Mesenchymal stem cell (in vitro differentiated cells and primary cell): Measurements from ENCODE around the gene MS4A8.

ENCODE experiments used
- DNase-seq: peaks from one replicate; pipeline ENCODE4 v3.0.0-alpha.2; 2013
- H2AFZ ChIP-seq: one replicate; pipeline ENCODE4 v1.6.1; 2013; ENCODE audit warnings: low read depth, mild to moderate bottlenecking, control low read depth, inconsistent platforms, low read length, moderate library complexity
- H2AK5ac ChIP-seq: 2 replicates; pipeline ENCODE4 v1.6.1; 2013; ENCODE audit warnings: low read length, moderate library complexity, mild to moderate bottlenecking, inconsistent platforms; ENCODE audit not compliant: severe bottlenecking
- H2BK120ac ChIP-seq: one replicate; pipeline ENCODE4 v1.6.1; 2013; ENCODE audit warnings: low read depth, mild to moderate bottlenecking, inconsistent platforms, low read length, moderate library complexity
- H2BK12ac ChIP-seq, 2 experiments: one replicate each; pipeline ENCODE4 v1.6.1; 2013; ENCODE audit warnings: inconsistent platforms in 2 of 2, low read length in 2 of 2, mild to moderate bottlenecking in 2 of 2, moderate library complexity in 2 of 2, control low read depth in 1 of 2
- H2BK15ac ChIP-seq: one replicate; pipeline ENCODE4 v1.6.1; 2013; ENCODE audit warnings: mild to moderate bottlenecking, low read depth, inconsistent platforms; ENCODE audit not compliant: poor library complexity, severe bottlenecking
- H2BK5ac ChIP-seq: 2 replicates; pipeline ENCODE4 v1.6.1; 2013; ENCODE audit warnings: low read depth, mild to moderate bottlenecking, low read length, control low read depth, inconsistent platforms; ENCODE audit not compliant: poor library complexity, severe bottlenecking
- H3K14ac ChIP-seq, 2 experiments: one replicate each; pipeline ENCODE4 v1.6.1; 2013; ENCODE audit warnings: inconsistent platforms in 2 of 2, low read length in 2 of 2, control low read depth in 1 of 2, mild to moderate bottlenecking in 1 of 2, moderate library complexity in 1 of 2
- H3K18ac ChIP-seq, 2 experiments: one replicate each; pipeline ENCODE4 v1.6.1; 2013; ENCODE audit warnings: inconsistent platforms in 2 of 2, low read length in 2 of 2, control low read depth in 1 of 2, low read depth in 1 of 2, mild to moderate bottlenecking in 1 of 2
- H3K23ac ChIP-seq, 2 experiments: one replicate each; pipeline ENCODE4 v1.6.1; 2013; ENCODE audit warnings: inconsistent platforms in 2 of 2, low read length in 2 of 2, mild to moderate bottlenecking in 2 of 2, moderate library complexity in 2 of 2, control low read depth in 1 of 2
- H3K27ac ChIP-seq: 2 replicates; pipeline ENCODE4 v1.5.1; 2013; ENCODE audit warnings: mild to moderate bottlenecking, moderate library complexity, low read length, control low read depth, inconsistent platforms; ENCODE audit not compliant: poor library complexity, severe bottlenecking
- H3K27me3 ChIP-seq, 2 experiments: 2 replicates each; pipeline versions ENCODE4 v1.6.1 to v1.7.0; 2013; ENCODE audit warnings: low read length in 2 of 2, mild to moderate bottlenecking in 2 of 2, moderate library complexity in 2 of 2, control low read depth in 1 of 2, inconsistent platforms in 1 of 2; ENCODE audit not compliant: control insufficient read depth in 1 of 2, insufficient read depth in 1 of 2
- H3K36me3 ChIP-seq, 2 experiments: 2 replicates each; pipeline versions ENCODE4 v1.6.1 to v1.7.0; 2013; ENCODE audit warnings: low read length in 2 of 2, control low read depth in 1 of 2, inconsistent platforms in 1 of 2, low read depth in 1 of 2, mild to moderate bottlenecking in 1 of 2; ENCODE audit not compliant: insufficient read depth in 2 of 2, control insufficient read depth in 1 of 2
- H3K4ac ChIP-seq, 2 experiments: one replicate each; pipeline ENCODE4 v1.6.1; 2013; ENCODE audit warnings: inconsistent platforms in 2 of 2, low read length in 2 of 2, mild to moderate bottlenecking in 2 of 2, moderate library complexity in 2 of 2, control low read depth in 1 of 2, low read depth in 1 of 2
- H3K4me1 ChIP-seq: 2 replicates; pipeline ENCODE4 v1.6.1; 2013; ENCODE audit warnings: low read depth, low read length, control low read depth; ENCODE audit not compliant: control insufficient read depth, insufficient read depth
- H3K4me2 ChIP-seq: 2 replicates; pipeline ENCODE4 v1.6.1; 2013; ENCODE audit warnings: low read length, mild to moderate bottlenecking, inconsistent platforms; ENCODE audit not compliant: poor library complexity, severe bottlenecking
- H3K4me3 ChIP-seq, 2 experiments: 2 replicates each; pipeline versions ENCODE4 v1.5.1 to v1.7.0; 2013; ENCODE audit warnings: low read length in 2 of 2, mild to moderate bottlenecking in 2 of 2, control low read depth in 1 of 2, low read depth in 1 of 2; ENCODE audit not compliant: insufficient read depth in 1 of 2
- H3K79me1 ChIP-seq: replicated peaks from 2 replicates; pipeline ENCODE4 v1.6.1; 2013; ENCODE audit warnings: mild to moderate bottlenecking, control low read depth, low read length, inconsistent platforms; ENCODE audit not compliant: poor library complexity, severe bottlenecking
- H3K9ac ChIP-seq: 2 replicates; pipeline ENCODE4 v1.7.0; 2013; ENCODE audit warnings: mild to moderate bottlenecking, low read length, moderate library complexity
- H3K9me3 ChIP-seq: 2 replicates; pipeline ENCODE4 v1.7.0; 2013; ENCODE audit warnings: mild to moderate bottlenecking, low read length; ENCODE audit not compliant: control insufficient read depth
- H4K8ac ChIP-seq: one replicate; pipeline ENCODE4 v1.6.1; 2013; ENCODE audit warnings: inconsistent platforms, mild to moderate bottlenecking, low read length, moderate library complexity
- H4K91ac ChIP-seq: one replicate; pipeline ENCODE4 v1.6.1; 2013; ENCODE audit warnings: mild to moderate bottlenecking, low read length, inconsistent platforms
- WGBS: methylation state at CpG from one replicate; pipeline ENCODE4 v1.1.7; 2013; ENCODE audit warnings: mixed read lengths; 5-methylcytosine and 5-hydroxymethylcytosine counted together

MS4A8 gene

GRCh38 chr11:60691661-60692060 is 7.8 kb upstream of the MS4A8 start:
- Histone ChIP-seq H2BK120ac (no peak overlapping the region), H2BK15ac (no peak overlapping the region), H3K79me1 (no peaks in the 10 kb centered on the region), H3K14ac (no peak overlapping the region), H3K27me3 (peaks cover 0 to 3% of the 10 kb centered on the region in 2 experiments), H2BK12ac (no peak overlapping the region), H3K18ac (no peak overlapping the region), H2AFZ (no peak overlapping the region), H3K27ac (no peak overlapping the region), H3K4me2 (no peak overlapping the region), H2BK5ac (no peak overlapping the region), H3K36me3 (no peaks in the 10 kb centered on the region), H4K91ac (no peak overlapping the region), H4K8ac (no peak overlapping the region), H3K4ac (no peak overlapping the region), H3K4me1 (no peaks in the 10 kb centered on the region), H3K9ac (no peak overlapping the region), H3K23ac (no peak overlapping the region), H3K9me3 (peaks cover 4% of the 10 kb centered on the region), H3K4me3 (no peak overlapping the region), H2AK5ac (no peak overlapping the region)
- WGBS, result 69% methylated on average over 5 of the region's 5 CpGs
- no peak for DNase-seq

- Histone ChIP-seq H2BK15ac (no peak overlapping the region), H2BK120ac (no peak overlapping the region), H3K27ac (no peak overlapping the region), H3K4ac (no peak overlapping the region), H3K27me3 (no peaks in the 10 kb centered on the region), H2AK5ac (no peak overlapping the region), H3K9me3 (peaks cover 4% of the 10 kb centered on the region), H3K4me3 (no peak overlapping the region), H3K14ac (no peak overlapping the region), H3K36me3 (no peaks in the 10 kb centered on the region), H3K18ac (no peak overlapping the region), H2BK5ac (no peak overlapping the region), H3K4me1 (no peaks in the 10 kb centered on the region), H3K4me2 (no peak overlapping the region), H4K91ac (no peak overlapping the region), H4K8ac (no peak overlapping the region), H3K23ac (no peak overlapping the region), H2BK12ac (no peak overlapping the region), H2AFZ (no peak overlapping the region), H3K79me1 (no peaks in the 10 kb centered on the region), H3K9ac (no peak overlapping the region)
- no peak for DNase-seq
- 95% methylated on average over 2 of the region's 5 CpGs for WGBS
Measured at GRCh38 chr11:60699936-60700335, 524 bp downstream of the MS4A8 start.

- no peaks in the 10 kb centered on the region for H3K9me3 ChIP-seq
- no peak overlapping the region for H2AFZ ChIP-seq
- H2AK5ac ChIP-seq, result no peak overlapping the region
- no peak overlapping the region for H3K9ac ChIP-seq
- H3K79me1 ChIP-seq, result no peaks in the 10 kb centered on the region
- no peak overlapping the region for H2BK120ac ChIP-seq
- H3K4me2 ChIP-seq, result no peak overlapping the region
- H3K4me3 ChIP-seq, result no peak overlapping the region
- no peak overlapping the region for H4K91ac ChIP-seq
- no peak overlapping the region for H2BK12ac ChIP-seq
- H4K8ac ChIP-seq, result no peak overlapping the region
- H2BK15ac ChIP-seq, result no peak overlapping the region
- no peak overlapping the region for H3K4ac ChIP-seq
- WGBS, result 71% methylated on average over 13 of the region's 14 CpGs
- no peak for DNase-seq
- H2BK5ac ChIP-seq, result no peak overlapping the region
- no peaks in the 10 kb centered on the region for H3K36me3 ChIP-seq
- H3K23ac ChIP-seq, result no peak overlapping the region
- H3K27me3 ChIP-seq, result no peaks in the 10 kb centered on the region
- no peak overlapping the region for H3K18ac ChIP-seq
- no peak overlapping the region for H3K14ac ChIP-seq
- no peaks in the 10 kb centered on the region for H3K4me1 ChIP-seq
- no peak overlapping the region for H3K27ac ChIP-seq
Measured at GRCh38 chr11:60700689-60701468, 1.5 kb downstream of the MS4A8 start.

GRCh38 chr11:60701469-60701818 is 2.0 kb downstream of the MS4A8 start:
- DNase-seq, result no peak
- H3K79me1 ChIP-seq, result no peaks in the 10 kb centered on the region
- no peaks in the 10 kb centered on the region for H3K9me3 ChIP-seq
- no peaks in the 10 kb centered on the region for H3K36me3 ChIP-seq
- H3K4me3 ChIP-seq, result no peak overlapping the region
- no peak overlapping the region for H3K27ac ChIP-seq
- no peak overlapping the region for H2AK5ac ChIP-seq
- H3K4ac ChIP-seq, result no peak overlapping the region
- H2BK120ac ChIP-seq, result no peak overlapping the region
- H3K18ac ChIP-seq, result no peak overlapping the region
- no peak overlapping the region for H4K8ac ChIP-seq
- H2BK5ac ChIP-seq, result no peak overlapping the region
- H3K4me1 ChIP-seq, result no peaks in the 10 kb centered on the region
- H3K14ac ChIP-seq, result no peak overlapping the region
- no peak overlapping the region for H2BK12ac ChIP-seq
- no peak overlapping the region for H3K4me2 ChIP-seq
- no peak overlapping the region for H3K23ac ChIP-seq
- H2AFZ ChIP-seq, result no peak overlapping the region
- no peak overlapping the region for H2BK15ac ChIP-seq
- no peak overlapping the region for H3K9ac ChIP-seq
- H3K27me3 ChIP-seq, result no peaks in the 10 kb centered on the region
- no peak overlapping the region for H4K91ac ChIP-seq
- 79% methylated on average over 3 of the region's 4 CpGs for WGBS
